Choroid plexus epithelial cell (primary cell): ENCODE measurements around the gene COL19A1.

ENCODE experiments used
- DNase-seq: peaks from one replicate; pipeline ENCODE4 v3.0.0-alpha.2; 2010; ENCODE audit warnings: low read depth
- H3K4me3 ChIP-seq: 2 replicates; pipeline ENCODE4 v1.5.1; 2011; ENCODE audit warnings: low read depth, mild to moderate bottlenecking, control low read depth, low read length, moderate library complexity
- CTCF ChIP-seq: conservative IDR thresholded peaks from 2 replicates; pipeline ENCODE4 v1.5.1; 2011; ENCODE audit warnings: low read depth, mild to moderate bottlenecking, control low read depth, inconsistent platforms, low read length, moderate library complexity

COL19A1 gene

GRCh38 chr6:69825904-69826303 lies 40.5 kb upstream of the COL19A1 start:
- DNase-seq, result peak; percentile 65
- TF ChIP-seq CTCF, result no peak
- H3K4me3 ChIP-seq, result no peak overlapping the region

DNA sequence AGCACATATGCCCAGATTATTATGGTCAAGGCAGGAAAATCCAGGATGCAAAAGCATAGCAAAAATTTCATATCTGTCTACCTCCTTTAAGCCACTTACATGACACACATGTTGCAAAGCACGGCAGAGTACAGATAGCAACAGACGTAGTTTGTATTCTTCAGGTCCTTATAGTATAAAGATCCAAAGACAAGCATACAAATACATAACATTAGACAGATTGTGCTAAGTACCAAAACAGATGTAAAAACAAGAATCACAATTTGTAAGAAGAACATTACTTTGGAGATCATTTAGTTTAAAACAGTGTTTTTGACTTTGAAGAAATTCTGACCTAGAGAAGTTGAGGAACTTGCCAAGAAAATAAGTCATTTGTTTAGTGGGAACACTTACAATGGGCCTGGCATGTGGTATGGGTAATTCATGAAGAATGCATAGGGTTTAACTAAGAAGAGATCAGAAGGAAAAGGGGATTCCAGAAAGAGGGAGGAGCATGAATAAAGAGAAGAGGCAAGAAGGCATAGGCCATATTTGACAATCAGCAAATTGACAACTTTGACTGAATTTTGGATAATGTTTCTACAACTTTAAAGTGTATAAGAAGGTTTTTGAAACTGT lies 39.0 kb upstream of the COL19A1 start:
- no peak overlapping the region for H3K4me3 ChIP-seq
- peak; percentile 57 for DNase-seq
- TF ChIP-seq CTCF, result no peak

DNA sequence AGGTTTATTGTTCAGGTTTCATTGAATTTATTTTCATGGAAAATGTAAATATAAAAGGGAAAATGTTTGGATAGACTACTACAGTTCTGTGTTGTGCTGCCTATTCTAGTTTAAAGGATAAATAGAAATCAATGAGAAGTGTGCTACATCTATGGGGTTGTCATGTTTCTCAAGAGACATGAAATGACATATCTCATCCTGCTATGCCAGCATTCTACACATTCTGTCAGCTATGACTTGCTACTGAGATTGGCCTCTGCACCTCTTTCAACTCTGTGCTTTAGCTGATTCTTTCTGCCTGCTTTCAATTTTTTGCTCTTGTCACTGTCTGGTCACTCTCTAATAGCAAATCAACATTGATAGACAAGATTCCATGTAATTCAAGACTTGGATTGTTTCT lies 33.8 kb upstream of the COL19A1 start:
- no peak for TF ChIP-seq CTCF
- no peak for DNase-seq
- no peak overlapping the region for H3K4me3 ChIP-seq

DNA sequence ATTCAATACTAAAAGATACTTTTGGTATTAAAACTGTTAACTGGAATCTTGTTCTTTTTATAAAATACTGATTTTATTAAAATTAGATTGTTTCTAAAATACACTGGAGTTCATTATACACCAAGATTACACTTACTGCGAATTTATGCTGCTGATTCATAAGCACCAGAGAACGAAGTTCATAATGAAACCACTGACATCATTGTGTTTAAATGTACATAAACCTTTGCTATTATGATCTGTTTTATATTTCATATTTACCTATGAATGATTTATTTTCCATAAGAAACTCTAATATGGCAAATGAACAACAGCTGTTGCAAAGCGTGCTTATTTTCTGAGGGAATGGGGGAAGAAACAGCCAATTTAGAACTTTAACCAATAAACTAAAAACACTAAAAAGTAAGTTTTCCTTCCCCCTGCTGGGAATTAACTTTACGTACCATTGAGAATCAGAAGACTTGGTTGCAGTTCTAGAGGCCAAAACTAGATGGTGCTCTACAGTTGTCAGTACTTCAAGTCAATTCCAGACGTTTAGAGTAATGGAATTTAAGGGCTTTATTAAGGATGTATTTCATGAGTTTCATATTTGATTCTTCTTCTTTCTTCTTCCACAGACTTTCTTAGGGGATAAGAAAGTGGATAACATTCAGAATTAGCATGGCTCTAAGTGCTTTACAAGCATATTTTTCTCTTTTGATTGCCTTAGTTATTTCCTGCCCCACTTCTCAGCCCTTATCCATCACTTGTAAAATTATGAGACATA lies 30.8 kb upstream of the COL19A1 start:
- H3K4me3 ChIP-seq, result peak overlapping the region; percentile 30
- peak; percentile 85 for TF ChIP-seq CTCF
- DNase-seq, result peak; percentile 94

DNA sequence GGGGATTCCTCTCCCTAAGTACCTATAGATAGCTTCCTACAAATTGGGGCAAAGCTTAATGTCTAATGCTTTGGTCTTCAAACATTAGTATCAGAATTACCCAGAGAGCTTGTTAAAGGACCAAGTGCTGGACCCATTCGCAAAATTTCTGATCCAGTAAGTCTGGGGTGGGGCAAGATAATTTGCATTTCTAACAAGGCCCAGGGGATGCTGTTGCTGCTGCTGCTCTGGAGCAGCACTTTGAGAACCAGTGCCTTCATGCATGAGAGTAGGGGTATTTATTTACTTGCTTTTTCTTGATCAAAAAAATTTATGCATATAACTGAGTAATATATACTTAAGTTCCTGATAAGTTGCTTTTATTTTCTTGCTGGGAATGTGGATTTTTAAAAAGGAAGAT lies 24.5 kb upstream of the COL19A1 start:
- TF ChIP-seq CTCF, result no peak
- no peak for DNase-seq
- H3K4me3 ChIP-seq, result no peak overlapping the region

DNA sequence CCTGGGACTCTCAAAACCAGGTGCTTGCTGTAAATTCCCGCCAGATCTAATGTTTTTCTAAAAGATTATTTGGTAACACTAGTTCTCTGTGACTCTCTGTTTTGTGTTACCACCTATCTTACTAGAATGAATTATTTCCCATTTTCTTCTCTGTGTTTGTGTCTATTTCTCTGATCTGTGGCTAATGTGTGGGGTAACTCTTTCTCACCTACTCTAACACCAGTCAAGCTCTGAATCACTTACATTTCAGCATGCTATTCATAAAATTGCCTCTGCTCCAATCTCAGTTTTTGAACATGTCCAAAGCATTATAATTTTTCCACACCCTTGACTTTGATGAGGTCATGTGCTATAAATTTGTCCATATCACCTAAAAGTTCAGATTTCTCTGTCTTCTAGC lies 23.2 kb upstream of the COL19A1 start:
- TF ChIP-seq CTCF, result no peak
- no peak for DNase-seq
- no peak overlapping the region for H3K4me3 ChIP-seq

GRCh38 chr6:69846312-69846711 lies 20.0 kb upstream of the COL19A1 start:
- H3K4me3 ChIP-seq, result no peak overlapping the region
- no peak for DNase-seq
- no peak for TF ChIP-seq CTCF
